ENCODE results near the gene GLI3. TPM values are rescaled to one million over a fixed set of nuclear protein-coding genes. Genes with fewer than 3 reads are reported as not detected.

The GLI3 gene
- total and polyA plus RNA-seq, 12 donors = 0.51 to 9.1 (median 5.3) TPM

DNA sequence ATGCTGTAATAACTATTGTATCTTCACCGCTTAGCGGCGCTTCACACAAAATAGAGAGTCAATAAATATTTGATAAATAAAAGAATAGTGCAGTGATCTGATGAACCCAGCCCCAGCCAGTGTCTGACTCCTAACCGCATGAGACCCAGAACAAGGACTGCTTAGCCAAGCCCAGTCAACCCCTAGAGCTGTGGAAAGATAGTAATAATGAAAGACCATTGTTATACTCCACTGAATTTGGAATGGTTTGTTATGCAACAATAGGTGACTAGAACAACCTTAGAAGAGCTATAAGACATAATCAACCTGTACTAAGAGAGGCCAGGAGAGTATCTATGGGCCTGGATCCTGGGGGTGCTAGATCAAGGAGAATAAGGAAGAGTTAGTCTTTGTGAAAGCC lies 303.6 kb downstream of the GLI3 start:
- Histone ChIP-seq H3K36me3 (no peaks in the 10 kb centered on the region), H3K4me1 (no peaks in the 10 kb centered on the region), H3K4me3 (no peak overlapping the region), H3K9me3 (no peaks in the 10 kb centered on the region), H3K27ac (no peak overlapping the region), H3K27me3 (peaks cover 0 to 4% (median 0%) of the 10 kb centered on the region in 7 donors)
- no peak for ATAC-seq
- 98 to 99% methylated on average over 4 of the region's 4 CpGs for WGBS, 2 donors
- intact Hi-C loops (cut with DNase I) = no loop called here
- DNase-seq = no peak
- no peak for TF ChIP-seq CTCF (IDR thresholded peaks at IDR 0.05)

GRCh38 chr7:41931263-41931646 lies 305.8 kb downstream of the GLI3 start:
- no peaks in the 10 kb centered on the region for H3K9me3 ChIP-seq
- intact Hi-C loops (cut with DNase I) = no loop called here
- WGBS, 2 donors = 86 to 87% methylated on average over 6 of the region's 6 CpGs

DNA sequence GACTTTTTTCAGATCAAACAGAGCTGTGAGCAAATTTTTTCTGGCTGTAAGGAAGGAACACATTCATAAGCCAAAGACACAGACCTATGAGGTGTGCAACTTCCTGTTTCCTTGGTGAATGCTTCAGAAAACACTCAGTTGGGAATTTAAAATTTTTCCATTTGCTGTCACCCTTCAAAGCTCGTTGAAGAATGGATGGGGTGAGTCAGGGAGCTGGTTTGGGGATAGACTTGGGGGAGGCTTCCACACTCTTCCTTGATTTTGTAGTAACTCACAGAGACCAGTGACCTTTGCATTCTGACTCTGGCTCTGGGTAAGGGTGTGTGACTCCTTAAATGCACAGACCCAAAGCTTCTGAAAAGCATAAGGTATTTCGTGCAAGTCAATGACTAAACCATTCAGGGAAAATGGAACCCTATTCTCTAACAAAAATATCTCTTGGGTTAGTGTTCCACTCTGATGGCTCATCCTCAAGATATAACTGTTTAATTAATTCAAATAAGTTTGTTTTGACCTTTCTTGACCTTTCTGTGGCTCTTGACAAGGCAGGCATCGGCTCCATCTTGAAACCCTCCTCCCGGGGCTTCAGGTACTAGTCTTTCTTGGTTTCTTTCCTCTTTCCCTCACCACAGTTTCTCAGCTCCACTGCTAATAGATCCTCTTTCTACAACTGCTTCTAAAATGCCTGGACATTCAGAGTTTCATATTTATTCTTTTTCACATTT lies 306.3 kb downstream of the GLI3 start:
- 83 to 91% methylated on average over 4 of the region's 4 CpGs for WGBS, 2 donors
- no peaks in the 10 kb centered on the region for H3K9me3 ChIP-seq
- H3K4me1 ChIP-seq = peaks cover 0 to 5% (median 0%) of the 10 kb centered on the region in 9 donors
- H3K36me3 ChIP-seq = no peaks in the 10 kb centered on the region
- no peak for ATAC-seq
- DNase-seq = no peak
- H3K27ac ChIP-seq = no peak overlapping the region
- intact Hi-C loops (cut with DNase I) = no loop called here
- H3K4me3 ChIP-seq = no peak overlapping the region
- TF ChIP-seq CTCF (IDR thresholded peaks at IDR 0.05) = no peak
- peaks cover 0 to 4% (median 0%) of the 10 kb centered on the region in 7 donors for H3K27me3 ChIP-seq

More at GRCh38 chr7:41931263-41931646, 305.8 kb downstream of the GLI3 start:
- Histone ChIP-seq H3K4me3 (no peak overlapping the region), H3K27ac (no peak overlapping the region), H3K27me3 (peaks cover 0 to 4% (median 0%) of the 10 kb centered on the region in 7 donors), H3K36me3 (no peaks in the 10 kb centered on the region), H3K4me1 (peaks cover 0 to 5% (median 0%) of the 10 kb centered on the region in 9 donors)
- DNase-seq (no peak), ATAC-seq (no peak)
- TF ChIP-seq CTCF (IDR thresholded peaks at IDR 0.05) = no peak

DNA sequence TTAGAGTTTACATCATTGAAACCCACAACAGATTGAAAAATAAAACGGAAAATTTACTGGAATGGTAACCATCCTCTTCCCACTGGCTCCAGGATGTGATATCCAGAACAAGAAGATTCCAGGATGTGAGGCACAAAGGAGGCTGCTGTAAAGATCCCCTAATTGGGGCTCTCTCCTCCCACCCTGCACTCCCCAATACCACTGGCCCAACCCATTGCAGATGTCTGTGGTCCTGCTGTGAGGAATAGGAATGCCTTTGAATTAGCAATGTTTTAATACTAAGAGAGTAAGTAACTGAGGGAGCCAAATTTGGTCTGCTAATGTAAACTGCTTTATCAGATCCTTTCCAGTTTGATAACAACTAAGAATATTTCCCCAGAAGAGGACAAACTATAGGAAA lies 308.2 kb downstream of the GLI3 start:
- Histone ChIP-seq H3K36me3 (no peaks in the 10 kb centered on the region), H3K9me3 (no peaks in the 10 kb centered on the region), H3K27me3 (peaks cover 0 to 2% (median 0%) of the 10 kb centered on the region in 7 donors), H3K4me1 (peaks cover 0 to 5% (median 0%) of the 10 kb centered on the region in 9 donors), H3K4me3 (no peak overlapping the region), H3K27ac (no peak overlapping the region)
- ATAC-seq (no peak), DNase-seq (no peak)
- intact Hi-C loops (cut with DNase I) = no loop called here
- 71 to 73% methylated on average over 1 of the region's 1 CpG for WGBS, 2 donors
- no peak for TF ChIP-seq CTCF (IDR thresholded peaks at IDR 0.05)
